HFFc6 (cell line): ENCODE measurements around the gene EIF1AD. TPM values are rescaled to one million over a fixed set of nuclear protein-coding genes. Genes with fewer than 3 reads are reported as not detected.

Source experiments
- DNase-seq: peaks from one replicate; pipeline ENCODE4 v3.0.0-alpha.2; 2018
- H3K27ac Mint-ChIP-seq: 2 replicates; pipeline ENCODE4 v1.8.0; 2020; ENCODE audit warnings: mild to moderate bottlenecking, mixed read lengths
- H3K27me3 Mint-ChIP-seq: 2 replicates; pipeline ENCODE4 v1.8.0; 2021; ENCODE audit warnings: mild to moderate bottlenecking, moderate library complexity, mixed read lengths; ENCODE audit not compliant: insufficient read depth
- H3K36me3 Mint-ChIP-seq: 2 replicates; pipeline ENCODE4 v1.8.0; 2021; ENCODE audit warnings: low read depth, mixed read lengths
- H3K4me1 Mint-ChIP-seq: 2 replicates; pipeline ENCODE4 v1.8.0; 2020; ENCODE audit warnings: low read depth, mixed read lengths
- H3K4me3 Mint-ChIP-seq: 2 replicates; pipeline ENCODE4 v1.8.0; 2020; ENCODE audit warnings: mild to moderate bottlenecking, moderate library complexity, mixed read lengths
- H3K9me3 Mint-ChIP-seq: 2 replicates; pipeline ENCODE4 v1.8.0; 2020; ENCODE audit warnings: mild to moderate bottlenecking, mixed read lengths
- CTCF ChIP-seq: fragments of 200-600 bp; sonication (generic); IDR thresholded peaks from 2 replicates; pipeline ENCODE4 v1.5.0; 2021; ENCODE audit warnings: antibody characterized with exemption, mild to moderate bottlenecking
- total RNA-seq, 6 experiments: library from RNA; stranded (reverse); fragmentation: NEBNext Ultra II Directional; extraction: Animal tissue kit (Norgen Biotek cat#: 25700); gene quantifications; 2 replicates in 1 of 6; 3 replicates in 5 of 6; pipeline ENCODE4 v1.2.3, GENCODE V29; 2021

The EIF1AD gene
- total RNA-seq, 6 experiments from 2014 or later, result 28.6 to 36.8 (median 31.7) TPM

DNA sequence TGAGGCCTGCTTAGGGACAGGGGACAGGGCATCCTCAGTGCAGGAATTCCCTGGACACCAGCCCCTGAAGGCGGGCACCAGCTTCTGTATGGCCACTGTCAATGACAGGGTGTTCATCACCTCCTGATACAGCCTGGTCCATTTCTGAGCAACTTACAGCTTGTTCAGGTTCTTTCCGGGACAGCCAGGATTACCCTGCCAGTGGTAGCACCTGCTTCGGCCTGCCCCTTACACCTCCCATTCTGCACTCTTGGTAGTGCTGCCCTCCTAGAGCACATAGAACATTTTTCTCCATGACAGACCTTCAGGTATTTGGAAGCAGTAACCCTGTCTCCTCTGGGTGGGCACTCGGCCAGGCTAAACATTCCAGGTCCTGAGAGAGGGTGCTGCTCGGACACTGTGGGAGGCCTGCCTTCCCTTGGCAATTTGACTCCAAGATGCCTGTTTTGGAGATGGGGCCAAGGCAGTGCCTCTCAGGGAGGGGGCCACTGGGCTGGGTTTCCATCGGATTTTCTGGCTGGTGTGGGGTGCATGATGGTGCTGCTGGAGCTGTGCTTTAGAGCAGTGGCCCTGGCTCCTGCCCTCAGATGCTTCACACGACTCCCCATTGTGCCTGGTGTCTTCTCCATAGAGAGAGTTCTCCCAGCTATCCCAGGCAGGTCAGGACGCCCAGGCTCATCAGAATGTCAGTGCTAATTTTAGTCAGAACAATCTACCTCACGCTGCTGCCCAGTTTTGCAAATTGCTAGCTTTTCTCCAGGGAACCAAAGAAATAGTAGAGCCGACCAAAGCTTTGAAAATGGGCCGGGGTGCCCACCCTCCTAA lies 45.8 kb upstream of the EIF1AD start:
- no peak for DNase-seq
- H3K27ac Mint-ChIP-seq, result no peak overlapping the region
- H3K4me3 Mint-ChIP-seq, result no peak overlapping the region
- peaks cover 34% of the 10 kb centered on the region for H3K4me1 Mint-ChIP-seq
- peaks cover 7% of the 10 kb centered on the region for H3K36me3 Mint-ChIP-seq
- peaks cover 10% of the 10 kb centered on the region for H3K27me3 Mint-ChIP-seq
- no peaks in the 10 kb centered on the region for H3K9me3 Mint-ChIP-seq
- no peak for TF ChIP-seq CTCF

- no peaks in the 10 kb centered on the region for H3K9me3 Mint-ChIP-seq
- H3K4me3 Mint-ChIP-seq, result no peak overlapping the region
- no peaks in the 10 kb centered on the region for H3K36me3 Mint-ChIP-seq
- DNase-seq, result no peak
- H3K27me3 Mint-ChIP-seq, result peaks cover 8% of the 10 kb centered on the region
- H3K4me1 Mint-ChIP-seq, result peaks cover 34% of the 10 kb centered on the region
- no peak overlapping the region for H3K27ac Mint-ChIP-seq
- no peak for TF ChIP-seq CTCF
Measured at GRCh38 chr11:66046901-66047300, 44.9 kb upstream of the EIF1AD start.

DNA sequence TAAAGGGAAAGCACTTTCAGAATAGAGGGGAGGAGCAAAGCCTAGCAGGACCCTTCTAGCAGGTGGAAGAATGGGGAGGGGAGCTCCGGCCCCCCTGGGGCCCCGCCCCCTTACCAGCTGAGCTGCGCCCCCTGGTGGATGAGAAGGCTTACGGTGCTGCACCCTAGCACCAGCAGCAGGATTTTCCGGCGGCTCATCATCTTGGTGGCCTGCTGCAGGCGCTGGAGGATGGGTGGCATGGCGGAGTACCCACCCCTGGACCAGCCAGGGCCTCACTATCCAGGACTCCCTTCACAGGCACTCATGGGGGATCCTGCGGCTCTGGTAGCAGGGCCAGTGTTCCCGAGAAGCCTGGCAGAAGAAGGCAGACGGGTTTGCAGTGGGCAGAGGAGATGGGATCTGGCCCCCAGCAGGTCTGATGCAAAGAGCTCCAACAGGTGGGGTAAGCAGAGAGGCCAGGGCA lies 43.3 kb upstream of the EIF1AD start:
- H3K4me3 Mint-ChIP-seq, result peak overlapping the region; percentile 3; the same call in 1 of the 2 replicates
- H3K36me3 Mint-ChIP-seq, result no peaks in the 10 kb centered on the region
- peak; percentile 98 for TF ChIP-seq CTCF
- peaks cover 22% of the 10 kb centered on the region for H3K4me1 Mint-ChIP-seq
- H3K27ac Mint-ChIP-seq, result no peak overlapping the region
- peak; percentile 59 for DNase-seq
- no peaks in the 10 kb centered on the region for H3K9me3 Mint-ChIP-seq
- H3K27me3 Mint-ChIP-seq, result peaks cover 8% of the 10 kb centered on the region

- no peak for TF ChIP-seq CTCF
- no peaks in the 10 kb centered on the region for H3K9me3 Mint-ChIP-seq
- H3K4me1 Mint-ChIP-seq, result peaks cover 22% of the 10 kb centered on the region
- no peak for DNase-seq
- no peaks in the 10 kb centered on the region for H3K36me3 Mint-ChIP-seq
- H3K27me3 Mint-ChIP-seq, result peaks cover 10% of the 10 kb centered on the region
- H3K4me3 Mint-ChIP-seq, result peak overlapping the region; percentile 3; the same call in 1 of the 2 replicates
- no peak overlapping the region for H3K27ac Mint-ChIP-seq
Measured at GRCh38 chr11:66044757-66045156, 42.8 kb upstream of the EIF1AD start.

DNA sequence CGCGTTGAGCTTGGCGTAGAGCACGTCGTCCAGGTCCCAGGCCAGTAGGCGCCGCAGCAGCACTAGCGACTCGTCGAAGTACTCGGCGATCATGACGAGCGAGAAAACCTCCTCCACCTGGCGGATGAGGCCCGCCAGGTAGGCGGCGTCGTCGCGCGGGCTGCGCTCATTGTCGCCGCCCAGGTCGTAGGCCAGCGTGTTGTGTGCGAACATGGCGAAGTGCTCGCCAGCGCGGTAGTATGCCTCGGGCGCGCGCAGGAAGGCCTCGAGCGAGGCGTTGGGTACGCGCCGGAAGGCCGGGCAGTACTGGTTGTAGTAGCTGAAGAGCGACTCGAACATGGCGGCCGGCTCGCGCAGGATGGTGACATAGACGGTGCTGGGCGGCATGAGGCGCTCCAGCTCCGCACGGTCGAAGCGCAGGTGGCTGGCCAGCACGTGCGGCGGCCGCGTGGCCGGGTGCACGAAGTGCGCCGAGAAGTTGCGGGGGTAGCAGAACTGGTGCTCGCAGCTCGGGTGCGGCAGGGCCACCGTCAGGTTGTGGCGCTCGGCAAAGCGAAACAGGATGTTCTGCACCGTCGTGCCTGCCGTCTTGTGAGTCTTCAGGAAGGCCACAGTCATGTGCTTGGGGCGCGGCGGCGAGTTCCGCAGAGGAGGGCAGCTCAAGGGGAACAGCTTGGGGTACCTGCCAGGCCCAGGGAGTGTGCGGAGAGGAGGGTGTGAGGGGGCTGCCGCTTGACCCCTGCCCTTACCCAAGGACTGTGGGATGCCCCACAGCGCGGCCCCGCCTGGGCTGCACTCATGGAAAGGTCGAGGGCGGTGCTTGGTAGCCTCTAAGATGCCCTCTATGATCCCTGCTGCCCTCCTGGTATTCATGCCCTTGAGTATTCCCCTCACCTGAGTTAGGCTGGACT lies 41.3 kb upstream of the EIF1AD start:
- Mint-ChIP-seq H3K4me3 (no peak overlapping the region), H3K9me3 (no peaks in the 10 kb centered on the region), H3K4me1 (peaks cover 22% of the 10 kb centered on the region), H3K36me3 (no peaks in the 10 kb centered on the region), H3K27me3 (peaks cover 12% of the 10 kb centered on the region), H3K27ac (no peak overlapping the region)
- no peak for DNase-seq
- no peak for TF ChIP-seq CTCF
